PC-3 (cell line): ENCODE results near the gene ANKRD11. TPM values are rescaled to one million over a fixed set of nuclear protein-coding genes. Genes with fewer than 3 reads are reported as not detected.
"Not testable (repeated sequence)": the region's sequence is repeated elsewhere in the genome, so short reads cannot be mapped to it uniquely, and the experiment has no call there.

Source experiments
- ATAC-seq: fragments of 200-7000 bp; cut with Tn5 transposase; 2 replicates; pipeline ENCODE4 v1.9.1; 2020; ENCODE audit warnings: mild to moderate bottlenecking, moderate library complexity
- BruUV-seq: library from RNA; stranded (reverse); fragments of 400-500 nt; replicated peaks from 2 replicates; lab custom pipeline; 2021; lab: Mats Ljungman, UMichigan
- CTCF ChIA-PET: fragments of 300-600 bp; sonication (Branson Sonifier 250); formaldehyde crosslinking; loops from one replicate; lab custom pipeline; 2022; ENCODE audit warnings: antibody characterized with exemption; lab: Charles Lee
- POLR2A ChIA-PET: fragments of 300-600 bp; sonication (Branson Sonifier 250); formaldehyde crosslinking; loops from one replicate; lab custom pipeline; 2022; ENCODE audit warnings: antibody characterized with exemption; ENCODE audit not compliant: unreplicated experiment; lab: Charles Lee
- DNase-seq: peaks from one replicate; pipeline ENCODE4 v3.0.0-alpha.2; 2015
- H2AFZ ChIP-seq: fragments of 300-600 bp; sonication (generic); 2 replicates; pipeline ENCODE4 v1.6.0; 2016; ENCODE audit warnings: antibody characterized with exemption, low read length
- H3F3A ChIP-seq: fragments of 300-600 bp; sonication (generic); one replicate; pipeline ENCODE4 v1.6.0; 2017; ENCODE audit warnings: antibody characterized with exemption, low read length, control low read depth, mild to moderate bottlenecking; ENCODE audit not compliant: unreplicated experiment
- H3K27ac ChIP-seq: fragments of 300-600 bp; sonication (generic); 2 replicates; pipeline ENCODE4 v1.5.1; 2016; ENCODE audit warnings: mild to moderate bottlenecking, low read length
- H3K27me3 ChIP-seq: fragments of 300-600 bp; sonication (generic); 2 replicates; pipeline ENCODE4 v1.6.1; 2016; ENCODE audit warnings: low read length, mixed read lengths
- H3K36me3 ChIP-seq: fragments of 300-600 bp; sonication (generic); 2 replicates; pipeline ENCODE4 v1.6.1; 2016; ENCODE audit warnings: low read depth, mixed run types, low read length, mixed read lengths
- H3K4me1 ChIP-seq: fragments of 300-600 bp; sonication (generic); 2 replicates; pipeline ENCODE4 v1.5.1; 2016; ENCODE audit warnings: low read length; ENCODE audit not compliant: insufficient read depth
- H3K4me2 ChIP-seq: fragments of 300-600 bp; sonication (generic); 2 replicates; pipeline ENCODE4 v1.6.0; 2016; ENCODE audit warnings: low read length
- H3K4me3 ChIP-seq: fragments of 300-600 bp; sonication (generic); 2 replicates; pipeline ENCODE4 v1.5.1; 2016; ENCODE audit warnings: mild to moderate bottlenecking, low read length, mixed read lengths
- H3K79me2 ChIP-seq: fragments of 300-600 bp; sonication (generic); 2 replicates; pipeline ENCODE4 v1.6.1; 2017; ENCODE audit warnings: low read length, mixed read lengths
- H3K9ac ChIP-seq: fragments of 300-600 bp; sonication (generic); 2 replicates; pipeline ENCODE4 v1.6.0; 2016; ENCODE audit warnings: mild to moderate bottlenecking, low read length
- H3K9me2 ChIP-seq: fragments of 300-600 bp; sonication (generic); replicated peaks from 2 replicates; pipeline ENCODE4 v1.6.1; 2016; ENCODE audit warnings: mixed run types, low read length, mixed read lengths
- H3K9me3 ChIP-seq: fragments of 300-600 bp; sonication (generic); 2 replicates; pipeline ENCODE4 v1.6.1; 2016; ENCODE audit warnings: low read length, mixed read lengths
- H4K20me1 ChIP-seq: fragments of 300-600 bp; sonication (generic); 2 replicates; pipeline ENCODE4 v1.6.1; 2016; ENCODE audit warnings: low read length, mixed read lengths
- EZH2 ChIP-seq: fragments of 300-600 bp; sonication (generic); IDR thresholded peaks from one replicate; pipeline ENCODE4 v1.6.1; 2017; ENCODE audit warnings: antibody characterized with exemption, mild to moderate bottlenecking, low read length; ENCODE audit not compliant: unreplicated experiment
- EZH2phosphoT487 ChIP-seq: fragments of 300-600 bp; sonication (generic); IDR thresholded peaks from 2 replicates; pipeline ENCODE4 v1.6.1; 2018; ENCODE audit warnings: mild to moderate bottlenecking, antibody characterized with exemption, low read length, borderline replicate concordance
- intact Hi-C: fragments of 100-400 bp; cut with micrococcal nuclease; formaldehyde crosslinking; loops from 2 replicates; pipeline ENCODE4 v1.9.0; 2023
- total RNA-seq: library from RNA; depleted of rRNA; stranded (reverse); fragments of >200 nt; gene quantifications from 2 replicates; pipeline ENCODE4 v1.2.3, GENCODE V29; 2014
- TF ChIP-seq, protein P1 (sequence below): fragments of 300-600 bp; sonication (generic); conservative IDR thresholded peaks from 2 replicates; pipeline ENCODE4 v1.5.1; 2017; ENCODE audit warnings: antibody characterized with exemption, low read depth, mild to moderate bottlenecking, low read length

Gene ANKRD11
- total RNA-seq, 1 experiment from 2014 or later, result 65.0 TPM

- peak overlapping the region; percentile 72 for H3K9ac ChIP-seq
- H3K9me2 ChIP-seq, result no peaks in the 10 kb centered on the region
- H3F3A ChIP-seq, result no peaks in the 10 kb centered on the region
- intact Hi-C loops, result loop anchor here (5.0 kb wide), 2 partner anchors 46 to 161 kb away; partner anchors contain the start of gene ANKRD11
- H3K9me3 ChIP-seq, result no peaks in the 10 kb centered on the region
- peak overlapping the region; percentile 88 for H3K27ac ChIP-seq
- H3K4me3 ChIP-seq, result no peak overlapping the region
- no peak for ATAC-seq
- H3K36me3 ChIP-seq, result no peaks in the 10 kb centered on the region; the same call in 1 of the 2 replicates
- TF ChIP-seq, protein P1, sequence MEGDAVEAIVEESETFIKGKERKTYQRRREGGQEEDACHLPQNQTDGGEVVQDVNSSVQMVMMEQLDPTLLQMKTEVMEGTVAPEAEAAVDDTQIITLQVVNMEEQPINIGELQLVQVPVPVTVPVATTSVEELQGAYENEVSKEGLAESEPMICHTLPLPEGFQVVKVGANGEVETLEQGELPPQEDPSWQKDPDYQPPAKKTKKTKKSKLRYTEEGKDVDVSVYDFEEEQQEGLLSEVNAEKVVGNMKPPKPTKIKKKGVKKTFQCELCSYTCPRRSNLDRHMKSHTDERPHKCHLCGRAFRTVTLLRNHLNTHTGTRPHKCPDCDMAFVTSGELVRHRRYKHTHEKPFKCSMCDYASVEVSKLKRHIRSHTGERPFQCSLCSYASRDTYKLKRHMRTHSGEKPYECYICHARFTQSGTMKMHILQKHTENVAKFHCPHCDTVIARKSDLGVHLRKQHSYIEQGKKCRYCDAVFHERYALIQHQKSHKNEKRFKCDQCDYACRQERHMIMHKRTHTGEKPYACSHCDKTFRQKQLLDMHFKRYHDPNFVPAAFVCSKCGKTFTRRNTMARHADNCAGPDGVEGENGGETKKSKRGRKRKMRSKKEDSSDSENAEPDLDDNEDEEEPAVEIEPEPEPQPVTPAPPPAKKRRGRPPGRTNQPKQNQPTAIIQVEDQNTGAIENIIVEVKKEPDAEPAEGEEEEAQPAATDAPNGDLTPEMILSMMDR, result no peak
- TF ChIP-seq EZH2 (no peak), EZH2phosphoT487 (no peak)
- no peak overlapping the region for H2AFZ ChIP-seq
- H4K20me1 ChIP-seq, result no peaks in the 10 kb centered on the region
- CTCF ChIA-PET, result no interaction called here
- peaks cover 91% of the 10 kb centered on the region for H3K79me2 ChIP-seq
- DNase-seq, result no peak
- H3K4me1 ChIP-seq, result peaks cover 55% of the 10 kb centered on the region
- peak overlapping the region; percentile 41 for H3K4me2 ChIP-seq
- BruUV-seq, result no TSS peak
- no peaks in the 10 kb centered on the region for H3K27me3 ChIP-seq
- POLR2A ChIA-PET, result no interaction called here
These were observed 158.8 kb downstream of the ANKRD11 start for GRCh38 chr16:89331371-89332109.

DNA sequence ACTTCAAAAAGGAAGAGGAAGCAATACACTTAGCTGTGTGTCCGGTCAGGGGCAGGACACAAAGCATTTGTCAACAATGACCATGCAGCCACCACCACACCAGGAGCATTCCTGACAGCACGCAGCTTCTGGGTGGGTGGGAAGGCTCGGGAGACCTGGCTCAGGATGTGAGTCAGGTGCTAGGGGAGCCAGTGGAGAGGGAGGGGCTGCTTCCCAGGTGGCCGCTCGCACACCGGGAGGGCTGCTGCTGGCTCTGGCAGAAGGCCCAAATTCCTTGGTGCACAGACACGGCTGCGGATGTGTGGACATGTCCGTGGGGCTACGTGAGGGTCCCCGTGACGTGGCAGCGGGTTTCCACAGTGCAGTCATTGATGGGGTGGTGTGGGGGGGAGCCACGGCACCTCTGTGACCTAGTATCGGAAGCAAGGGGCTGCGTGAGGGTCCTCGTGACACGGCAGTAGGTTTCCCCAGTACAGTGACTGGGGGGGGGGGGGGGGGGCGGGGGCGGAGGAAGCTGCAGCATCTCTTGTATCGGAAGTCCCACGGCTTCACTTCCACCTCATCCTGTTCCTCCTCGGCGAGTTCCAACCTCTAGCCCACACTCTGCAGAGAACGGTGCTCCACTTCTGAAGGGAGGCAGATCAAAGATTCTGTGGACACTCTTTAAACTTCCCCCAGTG lies 160.0 kb downstream of the ANKRD11 start:
- H3K79me2 ChIP-seq, result peaks cover 91% of the 10 kb centered on the region
- no peaks in the 10 kb centered on the region for H3F3A ChIP-seq
- no peak for TF ChIP-seq EZH2
- TF ChIP-seq EZH2phosphoT487, result peak; percentile 59; the same call in 1 of the 2 replicates
- H3K4me1 ChIP-seq, result peaks cover 66% of the 10 kb centered on the region
- peak overlapping the region; percentile 88 for H3K27ac ChIP-seq
- H3K36me3 ChIP-seq, result no peaks in the 10 kb centered on the region; the same call in 1 of the 2 replicates
- no peak overlapping the region for H2AFZ ChIP-seq
- peak overlapping the region; percentile 48; the same call in 1 of the 2 replicates for H3K4me3 ChIP-seq
- ChIA-PET CTCF (no interaction called here), POLR2A (interaction anchor here (0.6 kb wide), 2 partner anchors 83 to 175 kb away, joined by 16 read pairs; no protein-coding TSS in a partner anchor)
- ATAC-seq, result peak; percentile 83
- peak; percentile 94 for DNase-seq
- H3K27me3 ChIP-seq, result no peaks in the 10 kb centered on the region
- intact Hi-C loops, result loop anchor here (5.0 kb wide), 2 partner anchors 47 to 162 kb away; partner anchors contain the start of gene ANKRD11
- no peaks in the 10 kb centered on the region for H4K20me1 ChIP-seq
- peak overlapping the region; percentile 72 for H3K9ac ChIP-seq
- H3K9me3 ChIP-seq, result no peaks in the 10 kb centered on the region
- peak overlapping the region; percentile 78 for H3K4me2 ChIP-seq
- no TSS peak for BruUV-seq
- no peaks in the 10 kb centered on the region for H3K9me2 ChIP-seq

GRCh38 chr16:89329830-89330176 lies 160.6 kb downstream of the ANKRD11 start:
- H3F3A ChIP-seq, H3K27me3 ChIP-seq, H3K36me3 ChIP-seq, CTCF ChIA-PET, DNase-seq, ATAC-seq, H4K20me1 ChIP-seq, H3K4me3 ChIP-seq, H2AFZ ChIP-seq, H3K9me3 ChIP-seq, H3K9me2 ChIP-seq, BruUV-seq: not testable (repeated sequence)
- intact Hi-C loops, result loop anchor here (5.0 kb wide), 2 partner anchors 47 to 162 kb away; partner anchors contain the start of gene ANKRD11
- POLR2A ChIA-PET, result interaction anchor here (0.6 kb wide), 2 partner anchors 82 to 176 kb away, joined by 16 read pairs; no protein-coding TSS in a partner anchor
- H3K4me1 ChIP-seq, result peaks cover 67% of the 10 kb centered on the region
- peak overlapping the region; percentile 88 for H3K27ac ChIP-seq
- H3K9ac ChIP-seq, result peak overlapping the region; percentile 63
- H3K4me2 ChIP-seq, result peak overlapping the region; percentile 78; the same call in 1 of the 2 replicates
- peaks cover 91% of the 10 kb centered on the region for H3K79me2 ChIP-seq

GRCh38 chr16:89328412-89329400 lies 161.7 kb downstream of the ANKRD11 start:
- H3K4me3 ChIP-seq, DNase-seq, CTCF ChIA-PET, H3K27me3 ChIP-seq, intact Hi-C loops, H3K9me2 ChIP-seq, H3F3A ChIP-seq, H3K4me2 ChIP-seq, H4K20me1 ChIP-seq, H2AFZ ChIP-seq, POLR2A ChIA-PET, H3K9me3 ChIP-seq, BruUV-seq, ATAC-seq, H3K36me3 ChIP-seq: not testable (repeated sequence)
- Histone ChIP-seq H3K79me2 (peaks cover 91% of the 10 kb centered on the region), H3K27ac (peak overlapping the region; percentile 100), H3K9ac (peak overlapping the region; percentile 63; the same call in 1 of the 2 replicates), H3K4me1 (peaks cover 66% of the 10 kb centered on the region)
